ENCODE results near the gene HOXD13.

The HOXD13 gene

DNA sequence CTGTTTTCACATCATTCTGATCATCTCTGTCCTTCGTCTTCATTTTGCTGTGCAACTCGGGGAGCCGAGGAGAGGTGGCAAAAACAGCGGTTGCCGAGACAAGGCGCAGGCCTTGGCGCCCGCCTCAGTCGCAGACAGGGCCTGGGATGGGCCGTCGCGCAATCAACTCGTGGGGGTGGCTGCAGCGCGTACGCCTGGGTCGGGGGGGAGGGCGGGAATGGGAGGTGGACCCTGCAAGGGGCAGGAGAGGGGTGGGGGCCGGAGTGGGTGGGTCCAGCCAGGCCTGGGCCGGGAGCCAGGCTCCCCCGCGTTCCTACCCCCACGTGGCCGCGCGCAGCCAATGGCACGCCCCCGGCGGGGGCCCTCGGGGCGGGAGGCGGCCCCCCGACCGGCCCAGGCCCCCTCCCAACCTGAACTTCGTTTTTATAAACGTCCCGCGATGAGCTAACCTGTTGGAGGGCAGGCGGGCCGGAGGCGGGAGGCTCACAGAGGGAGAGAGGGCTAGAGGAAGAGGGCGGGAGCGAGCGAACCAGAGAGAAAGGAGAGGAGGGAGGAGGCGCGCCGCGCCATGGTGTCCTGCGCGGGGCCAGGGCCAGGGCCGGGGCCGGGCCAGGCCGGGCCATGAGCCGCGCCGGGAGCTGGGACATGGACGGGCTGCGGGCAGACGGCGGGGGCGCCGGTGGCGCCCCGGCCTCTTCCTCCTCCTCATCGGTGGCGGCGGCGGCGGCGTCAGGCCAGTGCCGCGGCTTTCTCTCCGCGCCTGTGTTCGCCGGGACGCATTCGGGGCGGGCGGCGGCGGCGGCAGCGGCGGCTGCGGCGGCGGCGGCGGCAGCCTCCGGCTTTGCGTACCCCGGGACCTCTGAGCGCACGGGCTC is at the start of gene HOXD13:
Gene HOXD13, plus strand, starts transcription at position 452 of the 875 bp plus-strand sequence. Its CDS starts 170 bp downstream, at position 622.
- Mint-ChIP-seq H3K4me3 (peak within 1 kb of the TSS; percentile 70), H3K36me3 (peaks cover 4% of the 10 kb centered on the region), H3K27ac (no peak within 1 kb of the TSS), H3K9me3 (ENCODE audit: low read depth) (peaks cover 4% of the 10 kb centered on the region), H3K4me1 (ENCODE audit: low read depth) (peaks cover 38% of the 10 kb centered on the region), H3K27me3 (peaks cover 70% of the 10 kb centered on the region)

DNA sequence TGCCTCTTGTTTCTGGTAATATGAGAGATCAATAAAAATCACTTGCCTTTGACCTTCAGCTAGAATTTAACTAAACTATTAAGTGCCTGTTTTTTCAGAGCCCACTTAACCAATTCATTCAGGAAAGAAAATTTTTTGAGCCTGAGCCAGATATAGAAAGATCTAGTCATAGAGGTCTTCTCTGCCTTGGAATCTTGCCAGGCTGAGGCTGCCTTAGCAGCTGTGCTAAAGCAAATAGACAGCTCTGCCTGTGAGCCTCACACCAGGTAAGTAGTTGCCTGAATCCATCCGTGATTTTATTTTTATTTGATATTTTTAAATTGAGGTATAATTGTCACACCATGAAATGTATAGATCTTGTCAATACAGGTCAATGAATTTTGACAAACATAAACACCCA is 36.1 kb upstream of the HOXD13 start:
- Mint-ChIP-seq H3K4me1 (ENCODE audit: low read depth) (no peaks in the 10 kb centered on the region), H3K36me3 (no peaks in the 10 kb centered on the region), H3K9me3 (ENCODE audit: low read depth) (no peaks in the 10 kb centered on the region), H3K27me3 (peaks cover 32% of the 10 kb centered on the region), H3K4me3 (no peak overlapping the region), H3K27ac (no peak overlapping the region)

DNA sequence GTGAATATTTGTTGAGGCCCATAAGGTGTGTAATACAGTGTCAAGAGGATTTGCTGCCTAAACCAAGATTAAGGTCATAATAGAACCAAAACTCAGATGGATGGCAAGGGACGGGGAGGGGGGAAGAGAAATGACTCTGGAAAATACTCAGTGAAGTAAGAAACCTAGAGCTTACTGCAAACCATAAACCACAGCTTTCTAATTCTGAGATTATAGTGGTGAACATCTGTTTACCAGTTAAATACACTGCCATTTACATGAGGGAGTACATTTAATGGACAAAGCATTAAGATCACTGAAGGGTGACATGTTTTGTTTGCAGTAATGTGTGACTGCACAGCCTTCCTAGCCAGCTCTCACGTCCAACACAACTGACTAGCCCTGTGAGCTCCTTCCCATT is 28.6 kb upstream of the HOXD13 start:
- Mint-ChIP-seq H3K27me3 (peaks cover 38% of the 10 kb centered on the region), H3K36me3 (no peaks in the 10 kb centered on the region), H3K4me3 (no peak overlapping the region), H3K9me3 (ENCODE audit: low read depth) (no peaks in the 10 kb centered on the region), H3K27ac (no peak overlapping the region), H3K4me1 (ENCODE audit: low read depth) (peaks cover 10% of the 10 kb centered on the region)

DNA sequence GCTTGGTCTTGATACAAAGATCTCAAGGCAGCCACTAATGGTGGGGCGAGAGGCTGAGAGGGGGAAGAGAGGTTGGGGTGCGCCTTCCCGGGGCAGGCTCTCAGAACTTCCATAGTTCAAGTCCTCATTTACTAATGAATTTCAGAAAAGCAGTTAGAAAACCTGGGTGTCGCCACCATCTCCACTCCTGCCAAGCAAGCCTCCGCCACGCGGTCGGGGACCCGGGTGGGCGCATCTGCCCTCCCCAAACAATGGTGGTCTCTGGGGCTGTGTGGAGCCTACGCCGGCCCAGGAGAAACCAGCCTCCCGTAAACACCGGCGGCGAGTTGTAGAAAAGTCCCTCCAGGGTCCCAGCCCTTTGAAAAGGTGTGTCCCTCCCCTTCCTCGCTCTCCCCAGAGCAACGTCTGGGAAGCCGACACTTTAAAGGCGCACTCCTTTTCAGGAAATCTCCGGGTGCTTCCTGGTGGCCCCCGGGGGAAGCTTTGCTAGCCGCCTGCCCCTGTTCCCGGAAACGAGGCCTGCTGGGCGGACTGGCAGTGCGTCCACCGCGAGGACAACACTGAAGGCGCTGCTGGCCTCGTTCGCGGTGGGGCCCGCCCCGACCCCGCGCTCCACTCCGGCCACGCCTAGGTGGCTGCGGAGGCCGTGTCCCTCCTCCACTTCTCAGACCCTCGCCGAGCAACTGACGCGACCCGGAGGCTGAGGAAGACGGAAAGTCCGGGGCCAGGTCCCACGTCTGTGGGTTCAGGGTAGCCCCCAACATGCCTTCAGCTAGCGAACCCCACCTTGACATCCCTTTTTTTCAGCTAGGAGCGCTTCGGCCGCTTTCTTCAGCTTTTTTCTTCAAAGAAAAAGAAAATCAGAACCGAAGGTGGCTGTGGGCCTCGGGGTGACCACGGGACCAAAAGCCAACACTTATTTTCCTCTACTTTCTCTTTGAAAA is 25.6 kb upstream of the HOXD13 start:
- H3K4me3 Mint-ChIP-seq, result peak overlapping the region; percentile 13
- peaks cover 55% of the 10 kb centered on the region for H3K27me3 Mint-ChIP-seq

DNA sequence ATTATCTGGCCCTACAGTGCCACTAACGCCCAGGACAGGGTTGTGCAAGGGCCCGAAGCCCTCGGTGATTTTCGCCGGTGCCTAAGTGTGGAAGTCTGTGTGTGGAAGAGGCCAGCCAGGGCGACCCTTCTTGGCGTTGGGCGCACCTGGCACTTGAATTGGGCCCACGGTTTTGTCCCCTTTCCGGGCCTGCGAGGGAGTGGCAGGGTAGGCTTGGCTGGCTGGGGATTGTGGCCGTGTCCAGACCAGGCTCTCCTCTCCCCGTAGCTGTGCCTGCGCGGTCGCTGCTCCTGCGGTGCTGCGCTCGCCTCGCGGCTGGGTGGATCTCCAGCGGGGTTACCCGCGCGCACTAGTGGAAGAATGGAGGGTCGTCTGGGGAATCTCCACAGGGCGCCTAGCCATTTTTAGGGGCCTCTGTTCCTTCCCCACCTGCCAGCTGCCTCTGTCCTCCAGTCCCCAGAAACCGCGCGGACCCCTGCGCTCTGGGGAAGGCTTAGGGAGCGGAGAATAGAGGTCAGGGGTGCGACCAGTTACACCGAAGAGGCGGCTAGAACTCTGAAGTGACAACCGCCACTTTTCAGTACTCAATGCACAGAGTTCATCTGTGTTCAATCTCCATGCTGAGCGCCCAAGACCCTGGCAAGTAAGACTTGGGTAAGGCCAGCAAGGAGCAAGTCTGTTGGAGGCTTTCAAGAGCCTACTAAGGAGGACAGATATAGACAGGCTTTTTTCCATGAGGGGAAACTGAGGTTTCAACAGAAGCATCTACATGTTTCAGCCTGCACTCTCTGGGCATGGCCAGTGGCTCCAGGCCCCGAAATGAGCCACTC is 24.7 kb upstream of the HOXD13 start:
- H3K9me3 Mint-ChIP-seq (ENCODE audit: low read depth), result no peaks in the 10 kb centered on the region
- H3K27me3 Mint-ChIP-seq, result peaks cover 52% of the 10 kb centered on the region
- no peaks in the 10 kb centered on the region for H3K36me3 Mint-ChIP-seq
- peaks cover 12% of the 10 kb centered on the region for H3K4me1 Mint-ChIP-seq (ENCODE audit: low read depth)
- H3K27ac Mint-ChIP-seq, result no peak overlapping the region
- peak overlapping the region; percentile 13 for H3K4me3 Mint-ChIP-seq

More for the DNA sequence above, 25.6 kb upstream of the HOXD13 start:
- H3K27ac Mint-ChIP-seq, result no peak overlapping the region
- no peaks in the 10 kb centered on the region for H3K9me3 Mint-ChIP-seq (ENCODE audit: low read depth)
- H3K4me1 Mint-ChIP-seq (ENCODE audit: low read depth), result peaks cover 10% of the 10 kb centered on the region
- H3K36me3 Mint-ChIP-seq, result no peaks in the 10 kb centered on the region

DNA sequence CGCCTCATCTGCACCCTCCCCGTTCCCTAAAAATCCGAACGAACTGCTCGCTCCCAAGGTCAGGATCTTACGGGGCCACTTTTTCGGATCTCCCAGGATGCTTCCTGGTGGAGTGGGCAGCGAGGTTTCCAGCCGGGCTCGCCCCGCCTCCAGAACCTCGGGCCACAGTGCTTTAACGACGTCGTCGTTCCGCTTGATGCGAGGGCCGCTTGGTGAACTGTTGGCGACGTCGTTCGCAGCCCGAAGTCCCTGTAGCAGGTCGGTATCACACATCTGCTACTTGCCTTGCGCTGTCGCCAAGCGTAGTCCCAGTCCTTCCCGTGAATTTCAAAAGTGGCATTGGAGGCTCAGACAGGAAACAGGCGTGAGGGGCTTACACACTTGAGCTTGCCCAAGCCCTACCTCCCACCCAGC is 24.1 kb upstream of the HOXD13 start:
- Mint-ChIP-seq H3K27me3 (peaks cover 54% of the 10 kb centered on the region), H3K4me1 (ENCODE audit: low read depth) (peaks cover 12% of the 10 kb centered on the region), H3K36me3 (no peaks in the 10 kb centered on the region), H3K4me3 (no peak overlapping the region), H3K9me3 (ENCODE audit: low read depth) (no peaks in the 10 kb centered on the region), H3K27ac (no peak overlapping the region)

DNA sequence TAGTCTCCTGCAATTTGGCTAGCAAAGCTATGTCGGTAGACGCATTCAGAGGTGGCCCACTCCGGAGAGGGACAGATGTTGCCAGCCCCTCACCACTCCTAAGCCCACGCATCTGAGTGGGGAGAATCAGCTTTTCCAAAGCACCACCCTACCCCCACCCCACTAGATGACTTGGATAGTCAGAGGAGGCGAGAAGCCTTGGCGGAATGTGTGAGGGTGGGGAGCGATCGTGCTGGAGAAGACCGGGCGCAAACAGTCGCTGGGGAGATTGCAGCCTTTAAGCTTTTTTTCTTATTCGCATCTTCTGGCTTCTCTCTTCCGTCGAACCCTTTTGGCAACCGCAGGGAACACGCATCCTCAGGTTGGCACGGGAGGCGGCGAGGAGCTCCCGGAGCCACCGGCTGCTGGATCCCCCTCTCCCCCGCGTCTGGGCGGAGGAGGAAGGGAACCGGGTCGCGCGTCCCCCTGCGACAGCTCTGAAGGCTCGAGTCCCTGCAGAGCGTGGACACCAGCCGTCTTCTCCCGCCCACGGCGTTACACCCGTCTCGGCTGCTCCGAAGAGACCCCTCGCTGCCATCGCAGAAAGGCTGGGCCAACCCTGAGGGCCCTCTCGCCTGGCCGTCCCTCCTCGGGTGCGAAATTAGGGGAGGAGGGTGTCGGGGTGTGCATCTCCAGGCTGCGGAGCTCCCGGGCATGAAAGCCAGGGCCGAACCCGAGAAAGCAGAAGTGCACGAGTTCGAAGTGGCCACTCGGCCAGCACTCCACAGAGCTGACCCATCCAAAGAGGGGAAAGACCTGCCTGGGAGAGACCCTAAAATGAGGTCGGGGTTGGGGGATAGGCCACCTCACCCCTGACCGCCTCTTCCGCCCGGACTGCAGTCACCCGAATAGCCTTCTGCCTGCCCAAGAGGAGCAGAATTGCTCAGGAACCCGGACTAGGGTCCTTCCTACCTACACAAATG is 20.9 kb upstream of the HOXD13 start:
- Mint-ChIP-seq H3K27me3 (peaks cover 61% of the 10 kb centered on the region), H3K4me3 (no peak overlapping the region), H3K27ac (no peak overlapping the region), H3K9me3 (ENCODE audit: low read depth) (peaks cover 7% of the 10 kb centered on the region), H3K36me3 (peaks cover 3% of the 10 kb centered on the region), H3K4me1 (ENCODE audit: low read depth) (peaks cover 11% of the 10 kb centered on the region)

DNA sequence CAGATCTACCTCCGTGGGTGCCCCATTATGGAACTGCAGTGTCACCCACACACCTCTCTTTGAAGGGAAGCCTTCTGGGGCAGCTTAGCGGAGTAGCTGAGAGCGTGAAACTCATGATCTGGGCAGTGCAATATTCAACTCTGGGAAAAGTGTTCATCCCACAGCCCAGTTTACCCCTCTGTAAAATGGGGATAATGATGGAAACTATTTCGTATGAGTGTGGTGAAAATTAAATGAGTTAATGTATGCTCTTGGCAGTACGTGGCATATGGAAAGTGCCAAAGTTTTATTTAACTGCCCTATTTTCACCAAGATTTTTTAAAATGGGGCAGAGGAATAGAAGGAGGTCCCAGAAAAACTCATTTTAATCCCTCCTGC is 20.2 kb upstream of the HOXD13 start:
- Mint-ChIP-seq H3K27me3 (peaks cover 65% of the 10 kb centered on the region), H3K9me3 (ENCODE audit: low read depth) (peaks cover 7% of the 10 kb centered on the region), H3K4me3 (no peak overlapping the region), H3K4me1 (ENCODE audit: low read depth) (peaks cover 11% of the 10 kb centered on the region), H3K27ac (no peak overlapping the region), H3K36me3 (peaks cover 3% of the 10 kb centered on the region)

DNA sequence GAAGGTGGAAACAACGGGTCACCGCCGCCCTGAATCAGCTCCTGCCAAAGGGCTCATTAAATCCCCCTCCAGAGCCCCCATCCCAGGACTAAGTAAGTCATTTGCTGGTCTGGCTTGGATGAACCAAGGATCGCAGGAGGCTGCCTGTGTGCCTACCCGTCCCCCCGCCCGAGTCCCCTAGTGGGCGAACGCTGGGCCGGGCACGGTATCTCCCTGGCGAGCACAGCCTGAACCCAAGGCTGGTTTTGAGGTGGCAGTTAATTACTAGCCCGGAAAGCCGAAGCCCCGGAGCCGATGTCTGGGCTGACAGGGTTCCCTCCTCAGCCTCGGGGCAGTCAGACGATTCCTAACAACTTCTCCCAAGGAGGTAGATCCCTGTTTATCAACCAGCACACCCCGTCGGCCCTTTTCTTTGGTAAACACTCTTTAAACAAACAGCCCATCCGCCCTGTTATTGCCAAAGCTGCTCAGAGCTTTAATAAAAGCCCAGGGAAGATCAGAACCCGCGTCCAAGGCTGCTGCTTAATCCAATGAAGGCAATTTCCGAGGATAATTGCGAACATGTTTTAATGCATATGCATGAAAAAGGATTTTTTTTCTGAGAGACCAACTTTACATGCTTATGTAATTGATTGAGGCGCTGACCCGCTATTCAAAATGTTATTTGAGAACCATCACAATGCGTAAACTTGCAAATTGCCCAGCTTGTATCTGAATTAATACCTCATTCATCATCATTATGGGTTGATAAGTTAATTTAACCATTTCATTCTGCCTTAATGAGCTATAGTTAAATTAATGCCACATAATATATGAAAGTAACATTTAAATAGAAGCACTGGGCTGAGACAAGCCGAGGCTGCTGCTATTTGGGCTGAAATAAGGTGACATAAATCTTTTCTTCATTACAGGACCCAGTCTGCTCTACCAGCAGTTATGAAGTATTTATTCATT is 19.3 kb upstream of the HOXD13 start:
- H3K27me3 Mint-ChIP-seq, result peaks cover 66% of the 10 kb centered on the region
- H3K4me3 Mint-ChIP-seq, result no peak overlapping the region
- peaks cover 3% of the 10 kb centered on the region for H3K36me3 Mint-ChIP-seq
- no peak overlapping the region for H3K27ac Mint-ChIP-seq
- peaks cover 7% of the 10 kb centered on the region for H3K4me1 Mint-ChIP-seq (ENCODE audit: low read depth)
- peaks cover 9% of the 10 kb centered on the region for H3K9me3 Mint-ChIP-seq (ENCODE audit: low read depth)

DNA sequence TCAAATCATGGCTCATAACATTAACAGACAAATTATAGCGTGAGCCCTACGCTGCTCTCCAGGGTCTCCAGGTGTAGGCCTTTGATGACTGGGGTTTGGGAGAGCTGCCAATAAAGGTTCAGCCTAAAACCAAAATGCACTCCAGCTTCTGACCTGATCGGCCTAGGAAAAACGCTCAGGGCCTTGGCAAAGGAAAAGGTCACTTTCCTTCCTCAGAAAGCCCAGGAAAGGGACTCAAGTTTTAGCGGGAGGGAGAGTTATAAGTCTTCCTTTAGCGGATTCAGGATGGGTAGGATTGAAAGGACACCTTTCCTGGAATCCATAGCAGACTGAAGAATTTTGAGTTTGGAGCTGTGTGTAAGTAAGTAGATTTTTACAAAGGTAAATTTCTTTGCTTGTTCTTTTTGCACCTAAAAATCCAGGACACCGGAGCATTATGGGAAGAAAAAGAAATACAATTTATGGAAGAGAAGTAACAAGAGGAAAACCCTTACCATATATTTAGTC is 17.5 kb upstream of the HOXD13 start:
- no peak overlapping the region for H3K27ac Mint-ChIP-seq
- H3K9me3 Mint-ChIP-seq (ENCODE audit: low read depth), result peaks cover 15% of the 10 kb centered on the region

DNA sequence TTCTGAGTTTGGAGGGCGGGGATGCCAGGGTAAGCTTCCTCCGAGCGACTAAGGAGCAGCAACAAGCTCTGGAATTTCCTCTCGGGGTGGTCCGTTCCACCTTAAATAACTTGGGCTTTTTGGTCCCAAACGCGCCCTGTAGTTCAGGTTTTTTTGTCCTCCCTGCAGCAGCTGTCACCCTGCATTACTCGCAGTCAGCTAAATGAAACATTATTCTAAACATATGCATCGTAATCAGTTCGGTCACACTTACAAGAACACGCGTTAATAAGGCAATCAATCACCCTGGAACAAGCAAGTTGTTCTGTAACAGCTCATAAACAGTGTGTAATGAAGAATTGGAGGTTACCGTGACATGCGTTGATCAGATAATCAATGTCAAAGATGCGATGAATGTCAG is 17.0 kb upstream of the HOXD13 start:
- peaks cover 14% of the 10 kb centered on the region for H3K36me3 Mint-ChIP-seq
- no peak overlapping the region for H3K4me3 Mint-ChIP-seq
- no peak overlapping the region for H3K27ac Mint-ChIP-seq
- H3K27me3 Mint-ChIP-seq, result peaks cover 58% of the 10 kb centered on the region
- peaks cover 15% of the 10 kb centered on the region for H3K9me3 Mint-ChIP-seq (ENCODE audit: low read depth)
- H3K4me1 Mint-ChIP-seq (ENCODE audit: low read depth), result peaks cover 10% of the 10 kb centered on the region

More for the DNA sequence above, 17.5 kb upstream of the HOXD13 start:
- peaks cover 10% of the 10 kb centered on the region for H3K4me1 Mint-ChIP-seq (ENCODE audit: low read depth)
- peaks cover 14% of the 10 kb centered on the region for H3K36me3 Mint-ChIP-seq
- no peak overlapping the region for H3K4me3 Mint-ChIP-seq
- peaks cover 63% of the 10 kb centered on the region for H3K27me3 Mint-ChIP-seq

DNA sequence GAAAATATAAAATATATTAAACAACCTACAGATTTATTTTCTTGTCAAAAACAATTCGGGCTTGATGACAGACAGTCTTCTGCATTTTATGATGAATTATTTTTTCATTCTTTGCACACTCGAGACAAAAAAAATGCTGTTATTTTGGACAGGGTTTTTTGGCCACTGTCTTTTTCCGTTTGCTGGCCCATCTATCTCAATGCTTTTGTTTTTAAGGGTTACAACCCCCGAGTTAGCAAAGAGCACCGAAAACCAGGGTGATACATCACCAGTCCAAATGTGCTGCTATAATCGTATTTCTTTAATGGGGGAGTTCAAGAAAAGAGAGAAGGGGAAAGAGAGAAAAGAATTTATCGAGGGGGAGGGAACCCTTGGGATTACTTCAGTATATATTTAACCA is 16.5 kb upstream of the HOXD13 start:
- Mint-ChIP-seq H3K4me1 (ENCODE audit: low read depth) (peaks cover 10% of the 10 kb centered on the region), H3K27ac (no peak overlapping the region), H3K9me3 (ENCODE audit: low read depth) (peaks cover 15% of the 10 kb centered on the region), H3K27me3 (peaks cover 55% of the 10 kb centered on the region), H3K36me3 (peaks cover 14% of the 10 kb centered on the region), H3K4me3 (no peak overlapping the region)
